Measurements from ENCODE around the gene LAMB3. TPM values are rescaled to one million over a fixed set of nuclear protein-coding genes. Genes with fewer than 3 reads are reported as not detected.
A peak's percentile ranks its signal among the peaks of the same experiment; 100 is the strongest.

LAMB3 gene
- polyA plus RNA-seq, 1 of the 3 experiments (the other 2 are of a cell fraction), result 18.0 TPM

- 55% methylated on average over 5 of the region's 5 CpGs for WGBS (ENCODE audit: low lambda C conversion rate)
- H3F3A ChIP-seq (replicated peaks; ENCODE audit: insufficient read depth), result peaks cover 3% of the 10 kb centered on the region
- no peaks in the 10 kb centered on the region for H3K9me2 ChIP-seq
- ChIA-PET POLR2A (no interaction called here), CTCF (interaction anchor here (1.3 to 3.7 kb wide), 4 partner anchors 11 to 65 kb away, joined by 4 to 16 read pairs (median 8); no protein-coding TSS in a partner anchor)
- no peak overlapping the region for H2AFZ ChIP-seq (ENCODE audit: low read depth)
- H3K9ac ChIP-seq, result no peak overlapping the region; the same call in 1 of the 2 replicates
- H3K4me2 ChIP-seq, result peak overlapping the region; percentile 14; the same call in 1 of the 2 replicates
- H4K20me1 ChIP-seq (ENCODE audit: insufficient read depth), result no peaks in the 10 kb centered on the region
- H3K9me3 ChIP-seq, result no peaks in the 10 kb centered on the region
- no peaks in the 10 kb centered on the region for H3K27me3 ChIP-seq (ENCODE audit: insufficient read depth)
- H3K4me1 ChIP-seq (ENCODE audit: control insufficient read depth in 1 of 2, insufficient read depth in 2 of 2, low read depth in 1 of 2, low read length in 1 of 2), result peaks cover 24 to 28% of the 10 kb centered on the region in 2 experiments
- peak overlapping the region; percentile 71 to 83 for H3K27ac ChIP-seq (ENCODE audit: low read depth in 2 of 2, low read length in 1 of 2)
- no peak overlapping the region for H3K4me3 ChIP-seq (ENCODE audit: low read depth in 2 of 2, low read length in 1 of 2)
- H3K36me3 ChIP-seq (replicated peaks in 1 of 2; ENCODE audit: control insufficient read depth in 1 of 2, insufficient read depth in 2 of 2, low read length in 1 of 2), result peaks cover 0 to 7% of the 10 kb centered on the region in 2 experiments
- no peak for DNase-seq
- no peaks in the 10 kb centered on the region for H3K79me2 ChIP-seq (ENCODE audit: insufficient read depth)
- TF ChIP-seq FOXJ3 (CRISPR knock-in tag; IDR thresholded peaks at IDR 0.05), result no peak
- no peak for TF ChIP-seq MXI1 (IDR thresholded peaks at IDR 0.05; ENCODE audit: low read depth, low read length)
- TF ChIP-seq RAD21 (IDR thresholded peaks at IDR 0.05; ENCODE audit: low read length), result no peak
- no peak for TF ChIP-seq GATA2 (CRISPR knock-in tag; IDR thresholded peaks at IDR 0.05)
- TF ChIP-seq PBX3 (IDR thresholded peaks at IDR 0.05), result peak; percentile 50; the same call in 1 of the 2 replicates
- TF ChIP-seq NFIC (IDR thresholded peaks at IDR 0.05; ENCODE audit: borderline replicate concordance), result peak; percentile 35; the same call in 1 of the 2 replicates
- TF ChIP-seq SIN3A (IDR thresholded peaks at IDR 0.05; ENCODE audit: borderline replicate concordance, low read depth, low read length), result no peak
- peak; percentile 58 for TF ChIP-seq TCF12 (IDR thresholded peaks at IDR 0.05)
Measured at GRCh38 chr1:209641832-209642172, 10.4 kb downstream of the LAMB3 start.

GRCh38 chr1:209635850-209636249 is 16.4 kb downstream of the LAMB3 start:
- Histone ChIP-seq H3K79me2 (ENCODE audit: insufficient read depth) (no peaks in the 10 kb centered on the region), H3F3A (replicated peaks; ENCODE audit: insufficient read depth) (no peaks in the 10 kb centered on the region)
- POLR2A ChIA-PET, result no interaction called here

More at GRCh38 chr1:209635850-209636249, 16.4 kb downstream of the LAMB3 start:
- no peaks in the 10 kb centered on the region for H4K20me1 ChIP-seq (ENCODE audit: insufficient read depth)
- no peak overlapping the region for H3K4me3 ChIP-seq (ENCODE audit: low read depth in 2 of 2, low read length in 1 of 2)
- H3K27me3 ChIP-seq (ENCODE audit: insufficient read depth), result no peaks in the 10 kb centered on the region
- no peaks in the 10 kb centered on the region for H3K9me2 ChIP-seq
- no peak for DNase-seq
- peaks cover 0 to 13% of the 10 kb centered on the region in 2 experiments for H3K36me3 ChIP-seq (replicated peaks in 1 of 2; ENCODE audit: control insufficient read depth in 1 of 2, insufficient read depth in 2 of 2, low read length in 1 of 2)
- H3K9ac ChIP-seq, result no peak overlapping the region
- WGBS (ENCODE audit: low lambda C conversion rate), result 84% methylated on average over 5 of the region's 5 CpGs
- CTCF ChIA-PET, result interaction anchor here (1.3 to 2.5 kb wide), 3 partner anchors 8 to 66 kb away, joined by 4 to 9 read pairs (median 6); no protein-coding TSS in a partner anchor
- no peaks in the 10 kb centered on the region for H3K4me1 ChIP-seq (ENCODE audit: control insufficient read depth in 1 of 2, insufficient read depth in 2 of 2, low read depth in 1 of 2, low read length in 1 of 2)
- no peaks in the 10 kb centered on the region for H3K9me3 ChIP-seq
- H3K27ac ChIP-seq (ENCODE audit: low read depth in 2 of 2, low read length in 1 of 2), result no peak overlapping the region
- TF ChIP-seq GATA2 (CRISPR knock-in tag; IDR thresholded peaks at IDR 0.05) (no peak), YY1 (IDR thresholded peaks at IDR 0.05; ENCODE audit: low read depth) (no peak), SMC3 (IDR thresholded peaks at IDR 0.05; ENCODE audit: low read depth, low read length) (no peak), TCF12 (IDR thresholded peaks at IDR 0.05) (no peak), TEAD4 (IDR thresholded peaks at IDR 0.05; ENCODE audit: borderline replicate concordance, insufficient read depth) (no peak), EZH2phosphoT487 (IDR thresholded peaks at IDR 0.05; ENCODE audit: borderline replicate concordance, low read depth) (no peak), GABPA (IDR thresholded peaks at IDR 0.05; ENCODE audit: low read depth) (no peak), SIN3A (IDR thresholded peaks at IDR 0.05; ENCODE audit: borderline replicate concordance, low read depth, low read length) (no peak), MEF2A (IDR thresholded peaks at IDR 0.05; ENCODE audit: borderline replicate concordance, low read depth) (no peak), EP300 (IDR thresholded peaks at IDR 0.05; ENCODE audit: borderline replicate concordance in 1 of 2, low read depth in 1 of 2, low read length in 1 of 2) (no peak), ELF1 (IDR thresholded peaks at IDR 0.05) (no peak), CTCF (IDR thresholded peaks at IDR 0.05) (no peak), RCOR1 (IDR thresholded peaks at IDR 0.05; ENCODE audit: low read length) (no peak)
- H2AFZ ChIP-seq (ENCODE audit: low read depth), result no peak overlapping the region
- H3K4me2 ChIP-seq, result no peak overlapping the region
